ENCODE measurements around the gene ECE1. TPM values are rescaled to one million over a fixed set of nuclear protein-coding genes. Genes with fewer than 3 reads are reported as not detected.
"Not testable (repeated sequence)": the region's sequence is repeated elsewhere in the genome, so short reads cannot be mapped to it uniquely, and the experiment has no call there.

Gene ECE1
- polyA plus RNA-seq, 2 donors, result 12.4 to 14.2 TPM

- Histone ChIP-seq H3K27ac (ENCODE audit: low read depth in 2 of 2, low read length in 1 of 2) (peak overlapping the region; percentile 82 to 84), H3K9me3 (ENCODE audit: control insufficient read depth in 2 of 2, insufficient read depth in 1 of 2, low read depth in 1 of 2, low read length in 1 of 2) (no peaks in the 10 kb centered on the region), H3K4me1 (ENCODE audit: control insufficient read depth in 2 of 2, insufficient read depth in 2 of 2, low read length in 1 of 2) (peaks cover 5 to 20% of the 10 kb centered on the region in 2 donors), H3K27me3 (ENCODE audit: control insufficient read depth in 1 of 2, insufficient read depth in 2 of 2, low read length in 2 of 2) (no peaks in the 10 kb centered on the region), H3K36me3 (ENCODE audit: control insufficient read depth in 2 of 2, insufficient read depth in 2 of 2, low read length in 1 of 2) (no peaks in the 10 kb centered on the region), H3K4me3 (ENCODE audit: low read depth in 1 of 2, low read length in 2 of 2) (no peak overlapping the region)
- WGBS, 2 donors, result 36 to 43% methylated on average over 2 of the region's 2 CpGs
Observed at GRCh38 chr1:21285055-21285372, 5.2 kb downstream of the ECE1 start.

- 46 to 55% methylated on average over 17 of the region's 17 CpGs for WGBS, 2 donors
- Histone ChIP-seq H3K4me3 (ENCODE audit: low read depth in 1 of 2, low read length in 2 of 2) (no peak overlapping the region), H3K4me1 (ENCODE audit: control insufficient read depth in 2 of 2, insufficient read depth in 2 of 2, low read length in 1 of 2) (peaks cover 5 to 25% of the 10 kb centered on the region in 2 donors), H3K27me3 (ENCODE audit: control insufficient read depth in 1 of 2, insufficient read depth in 2 of 2, low read length in 2 of 2) (no peaks in the 10 kb centered on the region), H3K27ac (ENCODE audit: low read depth in 2 of 2, low read length in 1 of 2) (peak overlapping the region; percentile 82 to 84), H3K9me3 (ENCODE audit: control insufficient read depth in 2 of 2, insufficient read depth in 1 of 2, low read depth in 1 of 2, low read length in 1 of 2) (no peaks in the 10 kb centered on the region), H3K36me3 (ENCODE audit: control insufficient read depth in 2 of 2, insufficient read depth in 2 of 2, low read length in 1 of 2) (no peaks in the 10 kb centered on the region)
Observed at GRCh38 chr1:21284206-21285054, 5.8 kb downstream of the ECE1 start.

- Histone ChIP-seq H3K4me1 (ENCODE audit: control insufficient read depth in 2 of 2, insufficient read depth in 2 of 2, low read length in 1 of 2) (peaks cover 9 to 22% of the 10 kb centered on the region in 2 donors), H3K9me3 (ENCODE audit: control insufficient read depth in 2 of 2, insufficient read depth in 1 of 2, low read depth in 1 of 2, low read length in 1 of 2) (no peaks in the 10 kb centered on the region), H3K36me3 (ENCODE audit: control insufficient read depth in 2 of 2, insufficient read depth in 2 of 2, low read length in 1 of 2) (peaks cover 0 to 3% of the 10 kb centered on the region in 2 donors), H3K27ac (ENCODE audit: low read depth in 2 of 2, low read length in 1 of 2) (peak overlapping the region; percentile 80 to 84), H3K27me3 (ENCODE audit: control insufficient read depth in 1 of 2, insufficient read depth in 2 of 2, low read length in 2 of 2) (no peaks in the 10 kb centered on the region), H3K4me3 (ENCODE audit: low read depth in 1 of 2, low read length in 2 of 2) (no peak overlapping the region)
- WGBS, 2 donors, result 75 to 81% methylated on average over 7 of the region's 7 CpGs
Observed at GRCh38 chr1:21283524-21283923, 6.7 kb downstream of the ECE1 start.

- not testable (repeated sequence) for H3K4me3 ChIP-seq (ENCODE audit: low read depth in 1 of 2, low read length in 2 of 2); H3K27ac ChIP-seq (ENCODE audit: low read depth in 2 of 2, low read length in 1 of 2); H3K36me3 ChIP-seq (ENCODE audit: control insufficient read depth in 2 of 2, insufficient read depth in 2 of 2, low read length in 1 of 2); H3K9me3 ChIP-seq (ENCODE audit: control insufficient read depth in 2 of 2, insufficient read depth in 1 of 2, low read depth in 1 of 2, low read length in 1 of 2); H3K27me3 ChIP-seq (ENCODE audit: control insufficient read depth in 1 of 2, insufficient read depth in 2 of 2, low read length in 2 of 2)
- 96 to 98% methylated on average over 4 of the region's 4 CpGs for WGBS, 2 donors
- H3K4me1 ChIP-seq (ENCODE audit: control insufficient read depth in 2 of 2, insufficient read depth in 2 of 2, low read length in 1 of 2), result peaks cover 11 to 24% of the 10 kb centered on the region in 2 donors
Observed at GRCh38 chr1:21282020-21282419, 8.2 kb downstream of the ECE1 start.

- peaks cover 0 to 3% of the 10 kb centered on the region in 2 donors for H3K36me3 ChIP-seq (ENCODE audit: control insufficient read depth in 2 of 2, insufficient read depth in 2 of 2, low read length in 1 of 2)
- peak overlapping the region; percentile 50 to 73 for H3K27ac ChIP-seq (ENCODE audit: low read depth in 2 of 2, low read length in 1 of 2)
- 47 to 49% methylated on average over 4 of the region's 4 CpGs for WGBS, 2 donors
- peaks cover 11 to 24% of the 10 kb centered on the region in 2 donors for H3K4me1 ChIP-seq (ENCODE audit: control insufficient read depth in 2 of 2, insufficient read depth in 2 of 2, low read length in 1 of 2)
- H3K27me3 ChIP-seq (ENCODE audit: control insufficient read depth in 1 of 2, insufficient read depth in 2 of 2, low read length in 2 of 2), result no peaks in the 10 kb centered on the region
- H3K4me3 ChIP-seq (ENCODE audit: low read depth in 1 of 2, low read length in 2 of 2), result no peak overlapping the region
- H3K9me3 ChIP-seq (ENCODE audit: control insufficient read depth in 2 of 2, insufficient read depth in 1 of 2, low read depth in 1 of 2, low read length in 1 of 2), result no peaks in the 10 kb centered on the region
Observed at GRCh38 chr1:21280482-21280881, 9.8 kb downstream of the ECE1 start.

GRCh38 chr1:21280011-21280471, 10.2 kb downstream of the ECE1 start:
- Histone ChIP-seq H3K9me3 (ENCODE audit: control insufficient read depth in 2 of 2, insufficient read depth in 1 of 2, low read depth in 1 of 2, low read length in 1 of 2) (no peaks in the 10 kb centered on the region), H3K4me3 (ENCODE audit: low read depth in 1 of 2, low read length in 2 of 2) (no peak overlapping the region), H3K4me1 (ENCODE audit: control insufficient read depth in 2 of 2, insufficient read depth in 2 of 2, low read length in 1 of 2) (peaks cover 11 to 24% of the 10 kb centered on the region in 2 donors), H3K36me3 (ENCODE audit: control insufficient read depth in 2 of 2, insufficient read depth in 2 of 2, low read length in 1 of 2) (peaks cover 0 to 3% of the 10 kb centered on the region in 2 donors), H3K27me3 (ENCODE audit: control insufficient read depth in 1 of 2, insufficient read depth in 2 of 2, low read length in 2 of 2) (no peaks in the 10 kb centered on the region), H3K27ac (ENCODE audit: low read depth in 2 of 2, low read length in 1 of 2) (peak overlapping the region; percentile 61 to 73)
- 39 to 45% methylated on average over 5 of the region's 5 CpGs for WGBS, 2 donors

GRCh38 chr1:21278860-21279845, 11.1 kb downstream of the ECE1 start:
- 71 to 76% methylated on average over 26 to 28 of the region's 28 CpGs for WGBS, 2 donors
- peaks cover 10 to 19% of the 10 kb centered on the region in 2 donors for H3K4me1 ChIP-seq (ENCODE audit: control insufficient read depth in 2 of 2, insufficient read depth in 2 of 2, low read length in 1 of 2)
- no peaks in the 10 kb centered on the region for H3K9me3 ChIP-seq (ENCODE audit: control insufficient read depth in 2 of 2, insufficient read depth in 1 of 2, low read depth in 1 of 2, low read length in 1 of 2)
- peak overlapping the region; percentile 67 to 73 for H3K27ac ChIP-seq (ENCODE audit: low read depth in 2 of 2, low read length in 1 of 2)
- no peaks in the 10 kb centered on the region for H3K27me3 ChIP-seq (ENCODE audit: control insufficient read depth in 1 of 2, insufficient read depth in 2 of 2, low read length in 2 of 2)
- peaks cover 0 to 3% of the 10 kb centered on the region in 2 donors for H3K36me3 ChIP-seq (ENCODE audit: control insufficient read depth in 2 of 2, insufficient read depth in 2 of 2, low read length in 1 of 2)
- no peak overlapping the region for H3K4me3 ChIP-seq (ENCODE audit: low read depth in 1 of 2, low read length in 2 of 2)

GRCh38 chr1:21278208-21278859, 11.9 kb downstream of the ECE1 start:
- Histone ChIP-seq H3K4me1 (ENCODE audit: control insufficient read depth in 2 of 2, insufficient read depth in 2 of 2, low read length in 1 of 2) (peaks cover 7 to 12% of the 10 kb centered on the region in 2 donors), H3K4me3 (ENCODE audit: low read depth in 1 of 2, low read length in 2 of 2) (no peak overlapping the region), H3K36me3 (ENCODE audit: control insufficient read depth in 2 of 2, insufficient read depth in 2 of 2, low read length in 1 of 2) (peaks cover 0 to 3% of the 10 kb centered on the region in 2 donors), H3K27ac (ENCODE audit: low read depth in 2 of 2, low read length in 1 of 2) (peak overlapping the region; percentile 35 to 67), H3K27me3 (ENCODE audit: control insufficient read depth in 1 of 2, insufficient read depth in 2 of 2, low read length in 2 of 2) (no peaks in the 10 kb centered on the region), H3K9me3 (ENCODE audit: control insufficient read depth in 2 of 2, insufficient read depth in 1 of 2, low read depth in 1 of 2, low read length in 1 of 2) (no peaks in the 10 kb centered on the region)
- 56 to 62% methylated on average over 9 of the region's 9 CpGs for WGBS, 2 donors

GRCh38 chr1:21277180-21277579, 13.1 kb downstream of the ECE1 start:
- 57 to 66% methylated on average over 7 of the region's 7 CpGs for WGBS, 2 donors
- Histone ChIP-seq H3K27me3 (ENCODE audit: control insufficient read depth in 1 of 2, insufficient read depth in 2 of 2, low read length in 2 of 2) (no peaks in the 10 kb centered on the region), H3K9me3 (ENCODE audit: control insufficient read depth in 2 of 2, insufficient read depth in 1 of 2, low read depth in 1 of 2, low read length in 1 of 2) (no peaks in the 10 kb centered on the region), H3K36me3 (ENCODE audit: control insufficient read depth in 2 of 2, insufficient read depth in 2 of 2, low read length in 1 of 2) (peaks cover 0 to 9% of the 10 kb centered on the region in 2 donors), H3K27ac (ENCODE audit: low read depth in 2 of 2, low read length in 1 of 2) (no peak overlapping the region), H3K4me1 (ENCODE audit: control insufficient read depth in 2 of 2, insufficient read depth in 2 of 2, low read length in 1 of 2) (peaks cover 7 to 12% of the 10 kb centered on the region in 2 donors), H3K4me3 (ENCODE audit: low read depth in 1 of 2, low read length in 2 of 2) (no peak overlapping the region)

All from esophagus (tissue), 2 donors.